VCaP (cell line): ENCODE measurements around the gene CTIF.

ENCODE experiments used
- H3K27ac ChIP-seq: fragments of 450-650 bp; 2 replicates; pipeline ENCODE4 v1.5.1; 2017
- CTCF ChIP-seq: fragments of 450-650 bp; conservative IDR thresholded peaks from 2 replicates; pipeline ENCODE4 v1.5.1; 2017; ENCODE audit warnings: mild to moderate bottlenecking, moderate library complexity

CTIF gene

GRCh38 chr18:48583573-48583972, 44.7 kb downstream of the CTIF start:
- no peak for TF ChIP-seq CTCF
- no peak overlapping the region for H3K27ac ChIP-seq

GRCh38 chr18:48589797-48590519, 51.1 kb downstream of the CTIF start:
- TF ChIP-seq CTCF: no peak
- no peak overlapping the region for H3K27ac ChIP-seq

GRCh38 chr18:48590678-48591077, 51.8 kb downstream of the CTIF start:
- TF ChIP-seq CTCF: no peak
- no peak overlapping the region for H3K27ac ChIP-seq

GRCh38 chr18:48592540-48593171, 53.8 kb downstream of the CTIF start:
- TF ChIP-seq CTCF: no peak
- no peak overlapping the region for H3K27ac ChIP-seq

- no peak overlapping the region for H3K27ac ChIP-seq
- no peak for TF ChIP-seq CTCF
Measured at GRCh38 chr18:48594471-48595094, 55.8 kb downstream of the CTIF start.

- TF ChIP-seq CTCF: no peak
- H3K27ac ChIP-seq: no peak overlapping the region
Measured at GRCh38 chr18:48595703-48596218, 56.9 kb downstream of the CTIF start.

GRCh38 chr18:48597110-48597509, 58.3 kb downstream of the CTIF start:
- no peak overlapping the region for H3K27ac ChIP-seq
- no peak for TF ChIP-seq CTCF
